ENCODE data around the gene PIGB. TPM values are rescaled to one million over a fixed set of nuclear protein-coding genes. Genes with fewer than 3 reads are reported as not detected.
A peak's percentile ranks its signal among the peaks of the same experiment; 100 is the strongest.
"Not testable (repeated sequence)": the region's sequence is repeated elsewhere in the genome, so short reads cannot be mapped to it uniquely, and the experiment has no call there.

The PIGB gene
- 10 to 100 TPM; 17.6 to 26.1 TPM for total RNA-seq

- Mint-ChIP-seq H3K27me3 (no peaks in the 10 kb centered on the region), H3K36me3 (peaks cover 27% of the 10 kb centered on the region), H3K4me1 (peaks cover 40% of the 10 kb centered on the region), H3K4me3 (peak within 1 kb of the TSS; percentile 99), H3K9me3 (no peaks in the 10 kb centered on the region), H3K27ac (peak within 1 kb of the TSS; percentile 97)
- POLR2A ChIA-PET = interaction anchor here (0.6 to 3.1 kb wide), 10 partner anchors 9 to 926 kb away, joined by 3 to 24 read pairs (median 4); partner anchors contain the start of genes CCPG1, PIERCE2 and RSL24D1
- peak; percentile 83 for DNase-seq
- ATAC-seq (ENCODE audit: low read depth) = peak; percentile 88
These were observed at the start of gene PIGB, which contains the start of gene PIGBOS1 for GRCh38 chr15:55318588-55319494. Gene PIGB, plus strand, starts transcription at chr15:55319222. Its CDS starts 29 bp downstream, at chr15:55319251. Gene PIGBOS1, minus strand, starts transcription at chr15:55319123. Its CDS starts 1,331 bp downstream, at chr15:55317792.

- no peaks in the 10 kb centered on the region for H3K27me3 Mint-ChIP-seq
- POLR2A ChIA-PET = interaction anchor here (1.3 to 1.4 kb wide), 2 partner anchors 12 to 15 kb away, joined by 3 to 5 read pairs; no protein-coding TSS in a partner anchor
- H3K36me3 Mint-ChIP-seq = peaks cover 55% of the 10 kb centered on the region
- H3K4me1 Mint-ChIP-seq = peaks cover 70% of the 10 kb centered on the region
- ATAC-seq (ENCODE audit: low read depth) (no peak), DNase-seq (no peak)
- peaks cover 5% of the 10 kb centered on the region for H3K9me3 Mint-ChIP-seq
- H3K4me3 Mint-ChIP-seq = peak overlapping the region; percentile 51
- peak overlapping the region; percentile 12 for H3K27ac Mint-ChIP-seq
These were observed 48.7 kb upstream of the PIGB start for GRCh38 chr15:55270291-55270690.

GRCh38 chr15:55276324-55276723 lies 42.7 kb upstream of the PIGB start:
- Mint-ChIP-seq H3K4me1 (peaks cover 68% of the 10 kb centered on the region), H3K4me3 (peak overlapping the region; percentile 79), H3K36me3 (peaks cover 33% of the 10 kb centered on the region), H3K27me3 (no peaks in the 10 kb centered on the region), H3K9me3 (peaks cover 5% of the 10 kb centered on the region), H3K27ac (peak overlapping the region; percentile 94)
- no peak for ATAC-seq (ENCODE audit: low read depth)
- POLR2A ChIA-PET = interaction anchor here (1.0 to 2.8 kb wide), 5 partner anchors 8 to 59 kb away, joined by 3 to 22 read pairs (median 6); no protein-coding TSS in a partner anchor
- DNase-seq = no peak

GRCh38 chr15:55277116-55277564 lies 41.9 kb upstream of the PIGB start:
- ATAC-seq (ENCODE audit: low read depth) (peak; percentile 72), DNase-seq (peak; percentile 50)
- Mint-ChIP-seq H3K27me3 (no peaks in the 10 kb centered on the region), H3K9me3 (peaks cover 5% of the 10 kb centered on the region), H3K36me3 (peaks cover 29% of the 10 kb centered on the region), H3K4me3 (peak overlapping the region; percentile 79), H3K27ac (peak overlapping the region; percentile 94), H3K4me1 (peaks cover 71% of the 10 kb centered on the region)
- POLR2A ChIA-PET = interaction anchor here (1.0 to 2.8 kb wide), 6 partner anchors 9 to 80 kb away, joined by 3 to 22 read pairs (median 6); partner anchors contain the start of gene RSL24D1

- peaks cover 5% of the 10 kb centered on the region for H3K9me3 Mint-ChIP-seq
- POLR2A ChIA-PET = interaction anchor here (1.5 to 2.8 kb wide), 5 partner anchors 10 to 81 kb away, joined by 5 to 22 read pairs (median 6); partner anchors contain the start of gene RSL24D1
These were observed 41.3 kb upstream of the PIGB start for GRCh38 chr15:55277715-55278114.

GRCh38 chr15:55279100-55279745 lies 39.8 kb upstream of the PIGB start:
- DNase-seq (no peak), ATAC-seq (ENCODE audit: low read depth) (no peak)
- H3K27ac Mint-ChIP-seq = peak overlapping the region; percentile 92
- H3K27me3 Mint-ChIP-seq = no peaks in the 10 kb centered on the region
- POLR2A ChIA-PET = interaction anchor here (1.9 to 2.8 kb wide), 2 partner anchors 12 to 58 kb away, joined by 8 to 14 read pairs; no protein-coding TSS in a partner anchor
- peaks cover 79% of the 10 kb centered on the region for H3K4me1 Mint-ChIP-seq
- H3K36me3 Mint-ChIP-seq = peaks cover 13% of the 10 kb centered on the region
- H3K9me3 Mint-ChIP-seq = no peaks in the 10 kb centered on the region
- H3K4me3 Mint-ChIP-seq = peak overlapping the region; percentile 74

More at GRCh38 chr15:55277715-55278114, 41.3 kb upstream of the PIGB start:
- H3K4me1 Mint-ChIP-seq = peaks cover 74% of the 10 kb centered on the region
- ATAC-seq (ENCODE audit: low read depth) (no peak), DNase-seq (no peak)
- peaks cover 25% of the 10 kb centered on the region for H3K36me3 Mint-ChIP-seq
- peak overlapping the region; percentile 79 for H3K4me3 Mint-ChIP-seq
- no peaks in the 10 kb centered on the region for H3K27me3 Mint-ChIP-seq
- H3K27ac Mint-ChIP-seq = peak overlapping the region; percentile 94

- H3K36me3 Mint-ChIP-seq = peaks cover 16% of the 10 kb centered on the region
These were observed 39.2 kb upstream of the PIGB start for GRCh38 chr15:55279746-55280351.

GRCh38 chr15:55280589-55280988 lies 38.4 kb upstream of the PIGB start:
- Mint-ChIP-seq H3K27ac (peak overlapping the region; percentile 92), H3K4me1 (peaks cover 86% of the 10 kb centered on the region), H3K36me3 (peaks cover 14% of the 10 kb centered on the region)
- not testable (repeated sequence) for H3K27me3 Mint-ChIP-seq; H3K9me3 Mint-ChIP-seq; H3K4me3 Mint-ChIP-seq; DNase-seq; ATAC-seq (ENCODE audit: low read depth)
- POLR2A ChIA-PET = interaction anchor here (1.0 to 1.9 kb wide), 2 partner anchors 13 to 59 kb away, joined by 3 to 8 read pairs; no protein-coding TSS in a partner anchor

More at GRCh38 chr15:55279746-55280351, 39.2 kb upstream of the PIGB start:
- H3K27ac Mint-ChIP-seq = peak overlapping the region; percentile 92
- H3K4me3 Mint-ChIP-seq = peak overlapping the region; percentile 74
- H3K27me3 Mint-ChIP-seq = no peaks in the 10 kb centered on the region
- H3K9me3 Mint-ChIP-seq = no peaks in the 10 kb centered on the region
- peak; percentile 68 for ATAC-seq (ENCODE audit: low read depth)
- H3K4me1 Mint-ChIP-seq = peaks cover 85% of the 10 kb centered on the region
- no peak for DNase-seq
- POLR2A ChIA-PET = interaction anchor here (1.0 to 1.9 kb wide), 2 partner anchors 12 to 58 kb away, joined by 3 to 8 read pairs; no protein-coding TSS in a partner anchor

GRCh38 chr15:55281517-55282228 lies 37.3 kb upstream of the PIGB start:
- DNase-seq = no peak
- Mint-ChIP-seq H3K4me3 (peak overlapping the region; percentile 20), H3K36me3 (peaks cover 22% of the 10 kb centered on the region), H3K4me1 (peaks cover 90% of the 10 kb centered on the region), H3K27me3 (no peaks in the 10 kb centered on the region), H3K27ac (peak overlapping the region; percentile 92), H3K9me3 (no peaks in the 10 kb centered on the region)
- ATAC-seq (ENCODE audit: low read depth) = no peak
- POLR2A ChIA-PET = interaction anchor here (1.1 to 1.4 kb wide), 2 partner anchors 12 to 14 kb away, joined by 4 to 5 read pairs; no protein-coding TSS in a partner anchor

GRCh38 chr15:55282284-55282833 lies 36.7 kb upstream of the PIGB start:
- H3K36me3 Mint-ChIP-seq = peaks cover 25% of the 10 kb centered on the region
- no peaks in the 10 kb centered on the region for H3K27me3 Mint-ChIP-seq
- POLR2A ChIA-PET = interaction anchor here (1.1 to 1.4 kb wide), 2 partner anchors 12 to 15 kb away, joined by 4 to 5 read pairs; no protein-coding TSS in a partner anchor
- H3K4me1 Mint-ChIP-seq = peaks cover 88% of the 10 kb centered on the region
- peak overlapping the region; percentile 20 for H3K4me3 Mint-ChIP-seq
- ATAC-seq (ENCODE audit: low read depth) (no peak), DNase-seq (no peak)
- H3K27ac Mint-ChIP-seq = peak overlapping the region; percentile 81
- H3K9me3 Mint-ChIP-seq = no peaks in the 10 kb centered on the region

GRCh38 chr15:55283379-55284147 lies 35.5 kb upstream of the PIGB start:
- DNase-seq (no peak), ATAC-seq (ENCODE audit: low read depth) (no peak)
- Mint-ChIP-seq H3K4me3 (peak overlapping the region; percentile 20), H3K27me3 (no peaks in the 10 kb centered on the region), H3K36me3 (peaks cover 28% of the 10 kb centered on the region), H3K4me1 (peaks cover 88% of the 10 kb centered on the region), H3K9me3 (no peaks in the 10 kb centered on the region), H3K27ac (peak overlapping the region; percentile 81)
- POLR2A ChIA-PET = no interaction called here
